ENCODE data around the gene SLC25A40.
"Not testable (repeated sequence)": the region's sequence is repeated elsewhere in the genome, so short reads cannot be mapped to it uniquely, and the experiment has no call there.

Gene SLC25A40

GRCh38 chr7:87876040-87876868 is at the start of gene SLC25A40, which contains the start of gene DBF4:
TSS of gene SLC25A40 (minus strand) at chr7:87876360. CDS start at chr7:87858727, 17,633 bp downstream.
TSS of gene DBF4 (plus strand) at chr7:87876493. CDS start at chr7:87876733, 240 bp downstream.
- FAIRE-seq = no peak

- FAIRE-seq = not testable (repeated sequence)
These were observed 46.7 kb upstream of the SLC25A40 start for GRCh38 chr7:87922759-87923395.

DNA sequence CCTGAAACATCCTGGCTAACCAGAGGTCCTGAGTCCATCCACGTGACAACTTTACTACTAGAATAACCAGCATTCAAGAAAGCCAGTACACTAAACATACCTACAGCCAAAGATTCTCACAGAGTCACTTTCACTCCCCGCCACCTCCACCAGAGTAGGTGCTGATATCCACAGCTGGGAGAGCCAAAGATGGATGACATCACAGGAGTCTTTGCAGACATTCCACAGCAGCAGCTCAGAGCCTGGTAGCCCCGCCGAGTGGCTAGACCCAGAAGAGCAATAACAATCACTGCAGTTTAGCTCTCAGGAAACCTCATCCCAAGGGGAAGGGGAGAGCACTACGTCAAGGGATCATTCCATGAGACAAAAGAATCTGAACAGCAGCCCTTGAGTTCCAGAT is 44.4 kb upstream of the SLC25A40 start:
- FAIRE-seq = no peak

DNA sequence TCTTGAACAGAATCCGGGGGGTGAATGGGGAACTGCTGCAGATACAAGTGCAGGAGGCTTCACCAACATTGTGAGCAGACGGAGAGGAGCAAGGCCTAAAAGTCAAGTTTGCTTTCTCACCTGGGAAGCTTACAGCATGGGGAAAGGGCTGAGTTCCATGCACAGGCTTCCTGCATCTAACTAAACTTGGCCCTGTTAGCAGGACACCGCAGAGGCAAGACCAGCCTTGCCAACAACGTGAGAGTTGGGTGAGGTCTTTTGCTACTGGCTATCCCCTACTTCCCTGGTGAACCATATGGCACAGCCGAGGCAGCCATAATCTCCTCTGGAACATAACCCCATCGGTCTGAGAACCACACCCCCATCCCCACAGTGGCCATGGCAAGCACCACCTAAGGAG is 43.7 kb upstream of the SLC25A40 start:
- no peak for FAIRE-seq

DNA sequence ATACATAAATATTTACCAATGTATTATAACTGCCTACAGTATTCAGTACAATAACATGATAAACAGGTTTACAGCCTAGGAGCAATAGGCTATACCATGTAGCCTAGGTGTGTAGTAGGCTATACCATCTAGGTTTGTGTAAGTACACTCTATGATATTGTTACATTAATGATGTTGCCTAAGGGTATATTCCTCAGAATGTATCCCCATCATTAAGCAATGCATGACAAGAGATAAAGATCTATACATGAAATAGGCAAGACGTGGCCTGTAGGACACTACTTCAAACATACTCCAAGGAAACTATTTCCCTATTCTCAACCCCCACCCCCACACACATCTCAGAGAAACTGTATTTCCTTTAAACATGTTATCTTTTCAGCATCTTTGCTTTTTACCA is 42.6 kb upstream of the SLC25A40 start:
- no peak for FAIRE-seq

DNA sequence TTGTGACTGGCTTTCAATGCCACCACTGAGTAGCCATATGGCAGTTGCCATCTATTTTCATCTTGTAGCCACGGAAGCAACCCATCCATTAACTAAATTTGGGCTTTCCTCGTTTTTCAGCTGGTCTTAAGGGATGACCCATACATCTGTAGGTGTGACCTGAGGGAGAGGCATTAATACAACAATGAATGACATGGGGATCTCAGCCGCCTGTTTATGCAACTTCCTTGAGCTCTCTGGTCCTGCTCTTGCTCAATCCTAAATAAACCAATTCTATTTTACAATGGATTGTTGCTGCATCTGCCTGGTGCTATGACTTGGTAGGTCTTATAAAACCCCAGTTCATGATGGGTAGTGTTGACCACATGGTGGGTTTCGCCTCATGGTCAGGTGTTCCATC is 36.0 kb upstream of the SLC25A40 start:
- FAIRE-seq = no peak

- FAIRE-seq = not testable (repeated sequence)
These were observed 32.7 kb upstream of the SLC25A40 start for GRCh38 chr7:87908814-87909213.

- peak; percentile 33 for FAIRE-seq
These were observed 31.2 kb upstream of the SLC25A40 start for GRCh38 chr7:87907136-87907906.

DNA sequence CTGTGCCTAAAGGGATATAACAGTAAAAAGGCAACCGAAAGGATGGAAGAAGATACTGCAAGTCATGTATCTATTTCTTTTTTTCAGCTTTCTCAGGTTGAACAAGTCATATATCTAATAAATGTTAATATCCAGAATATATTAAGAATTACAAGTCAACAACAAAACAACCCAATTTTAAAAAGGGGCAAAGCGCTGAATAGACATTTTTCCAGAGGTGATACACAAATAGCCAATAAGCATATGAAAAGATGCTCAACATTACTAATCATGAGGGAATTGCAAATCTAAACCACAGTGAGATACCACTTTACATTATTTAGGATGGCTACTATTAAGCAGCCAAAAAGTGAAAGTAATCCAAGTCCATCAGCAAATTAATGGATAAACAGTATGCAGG is 23.1 kb upstream of the SLC25A40 start:
- no peak for FAIRE-seq

- no peak for FAIRE-seq
These were observed 19.2 kb upstream of the SLC25A40 start for GRCh38 chr7:87895363-87895762.

DNA sequence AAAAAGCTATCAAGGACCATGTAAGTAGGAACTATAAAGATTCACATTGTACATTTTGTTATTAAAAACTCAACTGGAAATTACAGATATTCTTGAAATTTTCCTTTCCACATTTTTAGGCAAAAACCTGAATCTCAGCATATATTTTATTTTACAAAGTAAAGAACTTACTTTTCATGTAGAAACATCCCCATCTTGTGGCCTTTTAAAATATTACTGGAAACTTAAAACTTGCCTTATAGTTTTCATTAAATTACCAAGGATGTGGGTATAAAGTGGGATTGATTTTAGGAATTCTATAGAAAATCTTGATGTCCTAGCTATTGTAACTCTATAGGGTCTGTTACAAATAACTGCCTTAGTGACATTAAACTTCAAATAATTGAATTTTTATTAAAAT is 10.7 kb upstream of the SLC25A40 start:
- peak; percentile 96 for FAIRE-seq

DNA sequence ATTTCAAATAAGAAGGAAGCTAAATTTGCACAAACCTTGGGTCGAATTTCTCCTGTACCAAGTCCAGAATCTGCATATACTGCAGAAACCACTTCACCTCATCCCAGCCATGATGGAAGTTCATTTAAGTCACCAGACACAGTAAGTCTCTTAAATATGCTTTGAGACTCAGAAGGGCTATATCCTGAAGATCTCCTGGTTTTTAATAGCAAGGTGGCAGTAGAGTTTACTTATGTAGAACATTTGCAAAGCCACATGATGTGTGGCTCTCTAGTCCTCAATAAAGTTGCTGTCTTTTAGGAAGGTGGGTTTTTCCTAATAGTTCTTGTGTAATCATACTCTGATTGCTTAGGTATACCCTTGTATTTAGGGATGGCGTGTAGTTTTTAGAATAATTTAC is 8.9 kb upstream of the SLC25A40 start:
- no peak for FAIRE-seq

DNA sequence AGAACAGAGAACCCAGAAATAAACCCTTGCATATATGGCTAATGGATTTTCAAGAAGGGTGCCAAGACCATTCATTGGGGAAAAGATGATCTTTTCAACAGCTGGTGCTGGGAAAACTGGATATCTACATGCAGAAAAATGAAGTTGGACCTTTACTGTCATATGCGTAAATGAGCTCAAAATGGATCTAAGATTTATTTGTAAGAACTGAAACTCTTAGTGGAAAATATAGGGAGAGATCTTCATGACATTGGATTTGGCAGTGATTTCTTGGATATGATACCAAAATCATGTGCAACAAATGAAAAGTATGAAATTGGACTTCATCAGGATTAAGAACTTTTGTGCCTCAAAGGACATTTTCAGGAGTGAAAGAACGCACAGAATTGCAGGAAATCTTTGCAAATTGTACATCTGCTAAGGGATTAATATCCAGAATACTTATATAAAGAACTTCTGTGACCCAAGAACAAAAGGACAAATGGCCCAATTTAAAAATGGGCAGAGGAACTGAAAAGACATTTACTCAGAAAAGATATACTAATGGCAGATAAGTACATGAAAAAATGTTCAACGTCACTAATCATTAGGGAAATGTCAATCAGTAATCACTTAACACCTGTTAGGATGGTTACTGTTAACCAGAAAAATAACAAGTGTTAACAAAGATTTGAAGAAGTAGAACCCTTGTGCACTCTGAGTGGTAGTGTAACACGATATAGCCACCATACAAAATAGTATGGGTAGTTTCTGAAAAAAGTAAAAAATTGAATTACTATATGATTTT is 6.2 kb upstream of the SLC25A40 start:
- FAIRE-seq = no peak

GRCh38 chr7:87878208-87878735 is 2.1 kb upstream of the SLC25A40 start:
- FAIRE-seq = no peak

- no peak for FAIRE-seq
These were observed 1.3 kb upstream of the SLC25A40 start for GRCh38 chr7:87877366-87878040.

DNA sequence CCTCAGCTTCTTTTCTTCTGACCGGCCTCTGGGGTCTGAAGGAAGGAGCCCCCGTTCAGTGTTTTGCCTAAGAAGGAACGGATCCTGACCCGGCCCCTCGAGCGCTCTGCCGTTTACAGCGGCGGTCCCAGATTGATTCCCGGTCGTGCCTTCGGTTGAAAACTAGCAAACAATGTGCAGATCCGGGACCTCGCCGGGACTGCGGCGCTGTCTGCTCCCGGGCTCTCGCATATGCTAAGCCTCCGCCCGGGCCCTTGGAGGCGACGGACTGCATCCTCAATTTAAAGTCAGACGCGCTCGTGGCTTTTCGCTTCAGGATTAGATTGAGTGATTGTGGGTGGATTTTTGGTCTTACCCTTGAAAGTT is 692 bp upstream of the SLC25A40 start:
- FAIRE-seq = no peak

DNA sequence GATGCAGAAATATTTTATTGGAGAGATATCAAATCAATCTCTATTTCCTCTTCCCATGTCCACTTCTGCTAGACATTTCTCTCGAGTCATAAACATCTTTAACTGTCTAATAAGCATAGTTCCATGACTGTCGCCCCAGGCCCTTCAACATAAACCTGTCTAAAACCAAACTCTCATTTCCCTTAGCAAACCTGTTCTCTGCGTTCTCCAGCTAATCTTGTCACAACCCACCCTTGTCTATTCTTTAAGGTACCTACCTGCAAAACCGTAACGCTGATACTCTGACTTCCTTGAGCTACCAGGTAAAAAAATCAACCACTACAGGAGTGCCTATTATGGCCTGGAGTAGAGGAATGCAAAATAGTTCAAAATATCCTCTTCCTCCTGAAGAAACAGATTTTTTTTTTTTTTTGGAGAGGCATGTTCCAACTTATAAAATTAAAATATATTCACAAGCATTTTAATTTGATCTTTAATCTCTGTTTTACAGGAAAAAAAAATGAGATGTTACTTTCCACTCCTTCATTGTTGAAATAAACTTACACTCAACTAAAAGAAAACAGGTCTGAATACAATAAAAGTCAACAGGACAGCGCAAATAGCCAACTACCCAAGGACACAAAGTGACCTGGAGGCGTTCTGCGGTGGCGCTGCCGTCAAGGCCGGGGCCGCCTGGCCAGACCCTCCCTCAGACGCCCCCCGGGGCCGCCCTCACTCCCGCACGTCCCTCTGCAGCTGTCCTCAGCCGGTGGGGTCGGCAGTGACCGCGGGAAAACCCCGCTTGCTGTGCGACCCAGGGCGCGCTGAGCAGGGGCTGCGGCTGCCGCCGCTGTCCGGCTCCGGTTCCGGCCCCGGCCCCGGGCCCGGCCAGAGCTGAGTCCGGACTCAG is 765 bp downstream of the SLC25A40 start:
- FAIRE-seq = no peak

GRCh38 chr7:87874066-87874465 is 2.1 kb downstream of the SLC25A40 start:
- no peak for FAIRE-seq

GRCh38 chr7:87873328-87873727 is 2.8 kb downstream of the SLC25A40 start:
- FAIRE-seq = not testable (repeated sequence)

DNA sequence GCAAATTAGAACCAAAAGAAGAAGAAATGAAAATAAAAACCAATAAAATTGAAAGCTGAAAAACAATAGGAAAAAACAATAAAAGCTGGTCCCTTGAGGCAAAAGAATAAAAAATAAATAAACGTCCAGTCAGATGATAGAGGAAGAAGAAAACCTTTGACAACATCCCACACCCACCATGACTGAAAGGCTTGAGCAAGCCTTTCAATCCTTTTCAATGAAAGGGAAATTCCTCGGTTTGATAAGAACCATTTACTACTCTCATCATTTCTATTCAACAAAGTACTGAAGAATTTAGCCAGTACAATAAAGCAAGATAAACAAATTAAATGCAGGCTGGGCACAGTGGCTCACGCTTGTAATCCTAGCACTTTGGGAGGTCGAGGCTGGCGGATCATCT is 3.8 kb downstream of the SLC25A40 start:
- FAIRE-seq = no peak

- no peak for FAIRE-seq
These were observed 5.7 kb downstream of the SLC25A40 start for GRCh38 chr7:87870471-87870870.

All from endometrium (tissue), 2 donors.